IPS-11a (cell line): ENCODE data around the gene MIXL1.
"Not testable (repeated sequence)": the region's sequence is repeated elsewhere in the genome, so short reads cannot be mapped to it uniquely, and the experiment has no call there.

Experiments
- H3K4me3 ChIP-seq: one replicate; pipeline ENCODE4 v1.5.1; 2013; ENCODE audit warnings: low read depth, low read length, control low read depth

The MIXL1 gene

DNA sequence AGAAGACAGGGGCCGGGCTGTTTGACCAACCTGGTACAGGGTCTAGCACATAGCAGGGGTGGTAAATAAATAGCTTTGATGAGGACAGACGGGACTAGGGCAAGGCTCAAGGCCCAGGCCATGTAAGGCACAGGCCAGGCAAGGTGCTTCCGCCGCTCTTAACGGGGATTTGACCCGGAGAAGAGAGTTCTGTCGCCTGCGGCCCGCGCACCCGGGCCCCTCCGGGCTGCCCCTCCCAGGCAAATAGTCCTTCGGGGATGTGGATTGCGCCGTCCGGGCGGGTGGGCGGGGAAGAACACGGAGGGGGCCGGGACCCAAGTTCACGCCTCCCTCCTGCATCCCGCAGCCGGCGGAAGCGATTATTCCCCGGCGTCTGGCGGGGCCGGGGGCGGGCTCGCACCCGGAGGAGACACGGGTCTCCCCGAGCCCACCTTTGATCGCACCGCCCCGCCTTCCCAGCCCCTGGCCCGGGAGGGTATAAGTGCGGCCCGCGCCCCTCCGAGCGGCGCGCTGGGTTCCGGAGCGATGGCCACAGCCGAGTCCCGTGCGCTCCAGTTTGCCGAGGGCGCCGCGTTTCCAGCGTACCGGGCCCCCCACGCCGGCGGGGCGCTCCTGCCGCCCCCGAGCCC lies at the start of gene MIXL1:
Gene MIXL1, plus strand, starts transcription at position 508 of the 629 bp plus-strand sequence. Its CDS starts 18 bp downstream, at position 526.
- peak within 1 kb of the TSS; percentile 72 for H3K4me3 ChIP-seq

- H3K4me3 ChIP-seq: no peak overlapping the region
Measured at GRCh38 chr1:226176870-226177269, 46.6 kb upstream of the MIXL1 start.

DNA sequence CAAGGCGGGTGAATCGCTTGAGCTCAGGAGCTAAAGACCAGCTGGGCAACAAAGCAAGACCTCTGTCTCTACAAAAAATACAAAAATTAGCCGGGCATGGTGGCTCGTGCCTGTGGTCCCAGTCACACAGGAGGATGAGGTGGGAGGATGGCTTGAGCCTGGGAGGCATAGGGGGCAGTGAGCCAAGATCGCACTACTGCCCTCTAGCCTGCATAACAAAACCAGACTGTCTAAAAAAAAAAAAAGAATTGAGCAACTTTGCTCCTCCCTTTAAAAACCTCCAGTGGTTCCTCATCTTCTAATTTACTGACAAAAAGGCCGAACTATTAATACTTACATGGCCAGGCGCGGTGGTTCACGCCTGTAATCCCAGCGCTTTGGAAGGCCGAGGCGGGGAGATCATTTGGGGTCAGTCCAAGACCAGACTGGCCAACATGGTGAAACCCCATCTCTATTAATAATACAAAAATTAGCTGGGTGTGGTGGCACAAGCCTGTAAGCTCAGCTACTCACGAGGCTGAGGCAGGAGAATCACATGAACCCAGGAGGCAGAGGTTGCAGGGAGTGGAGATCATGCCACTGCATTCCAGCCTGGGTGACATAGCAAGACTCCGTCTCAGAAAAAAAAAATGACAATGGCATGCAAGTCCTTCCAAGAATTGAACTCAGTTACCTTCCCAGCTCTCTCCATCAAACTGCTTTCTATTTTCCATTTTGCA lies 41.3 kb upstream of the MIXL1 start:
- H3K4me3 ChIP-seq: no peak overlapping the region

- peak overlapping the region; percentile 81 for H3K4me3 ChIP-seq
Measured at GRCh38 chr1:226185141-226186036, 38.1 kb upstream of the MIXL1 start.

GRCh38 chr1:226186124-226187018 lies 37.1 kb upstream of the MIXL1 start, which contains the start of gene ACBD3:
Gene ACBD3, minus strand, starts transcription at chr1:226186741. Its CDS starts 66 bp downstream, at chr1:226186675.
- peak within 1 kb of the TSS; percentile 81 for H3K4me3 ChIP-seq

GRCh38 chr1:226187019-226187322 lies 36.5 kb upstream of the MIXL1 start:
- peak overlapping the region; percentile 81 for H3K4me3 ChIP-seq

DNA sequence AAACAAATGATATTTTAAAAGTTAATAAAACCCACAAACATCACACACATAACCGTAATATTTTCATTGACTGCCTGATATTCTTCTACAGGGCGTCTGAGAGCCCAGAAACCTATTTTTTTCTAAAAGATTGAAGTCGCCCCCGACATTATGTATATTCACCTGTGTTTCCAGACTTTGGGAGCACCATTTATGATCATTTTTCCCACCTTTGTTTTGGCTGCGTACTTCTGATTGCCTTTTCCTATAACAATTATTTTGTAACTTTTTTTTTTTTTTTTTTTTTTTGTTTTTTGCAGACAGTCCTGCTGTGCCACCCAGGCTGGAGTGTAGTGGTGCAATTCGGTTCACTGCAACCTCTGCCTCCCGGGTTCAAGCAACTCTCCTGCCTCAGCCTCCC lies 36.1 kb upstream of the MIXL1 start:
- peak overlapping the region; percentile 81 for H3K4me3 ChIP-seq

GRCh38 chr1:226195144-226195543 lies 28.3 kb upstream of the MIXL1 start:
- H3K4me3 ChIP-seq: no peak overlapping the region

DNA sequence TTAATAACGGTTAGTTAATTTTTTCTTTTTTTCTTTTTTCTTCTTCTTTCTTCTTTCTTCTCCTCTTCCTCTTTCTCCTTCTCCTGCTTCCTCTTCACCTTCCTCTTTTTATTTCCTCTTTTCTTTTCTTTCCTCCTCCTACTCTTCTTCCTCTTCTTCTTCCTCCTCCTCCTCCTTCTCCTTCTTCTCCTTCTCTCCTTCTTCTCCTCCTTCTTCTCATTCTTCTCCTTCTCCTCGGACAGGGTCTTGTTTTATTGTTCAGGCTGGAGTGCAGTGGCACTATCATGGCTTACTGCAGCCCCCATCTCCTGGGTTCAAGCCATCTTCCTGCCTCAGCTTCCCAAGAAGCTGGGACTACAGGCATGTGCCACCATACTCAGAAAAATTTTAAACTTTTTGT lies 23.5 kb upstream of the MIXL1 start:
- no peak overlapping the region for H3K4me3 ChIP-seq

- H3K4me3 ChIP-seq: no peak overlapping the region
Measured at GRCh38 chr1:226201029-226201593, 22.4 kb upstream of the MIXL1 start.

DNA sequence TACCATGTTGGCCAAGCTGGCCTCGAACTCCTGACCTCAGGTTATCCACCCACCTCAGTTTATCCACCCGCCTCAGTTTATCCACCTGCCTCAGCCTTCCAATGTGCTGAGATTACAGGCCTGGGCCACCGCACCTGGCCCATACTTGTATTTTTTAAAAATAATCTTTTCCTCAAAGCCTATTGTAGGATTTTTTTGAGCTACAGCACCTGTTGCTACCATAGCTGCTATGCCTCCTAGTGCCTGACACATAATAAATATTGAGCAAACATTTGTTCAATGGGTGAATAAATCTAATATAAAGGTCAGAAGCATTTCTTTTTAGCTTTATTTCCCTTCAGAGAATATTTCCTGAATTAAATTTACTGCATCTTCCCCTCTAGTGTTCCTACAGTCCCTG lies 21.2 kb upstream of the MIXL1 start:
- no peak overlapping the region for H3K4me3 ChIP-seq

DNA sequence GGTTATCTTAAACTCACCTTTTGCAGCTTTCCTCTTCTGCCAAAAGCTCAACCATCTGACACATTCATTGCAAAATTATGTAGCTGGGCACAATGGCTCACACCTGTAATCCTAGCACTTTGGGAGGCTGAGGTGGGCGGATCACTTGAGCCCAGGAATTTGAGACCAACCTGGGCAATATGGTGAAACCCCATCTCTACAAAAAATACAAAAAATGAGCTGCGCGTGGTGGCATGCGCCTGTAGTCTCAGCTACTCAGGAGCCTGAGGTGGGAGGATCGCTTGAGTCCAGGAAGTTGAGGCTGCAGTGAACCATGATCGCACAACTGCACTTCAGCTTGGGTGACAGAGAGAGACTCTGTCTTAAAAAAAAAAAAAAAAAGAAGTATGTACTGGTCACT lies 20.8 kb upstream of the MIXL1 start:
- H3K4me3 ChIP-seq: not testable (repeated sequence)

GRCh38 chr1:226203240-226203639 lies 20.2 kb upstream of the MIXL1 start:
- no peak overlapping the region for H3K4me3 ChIP-seq

DNA sequence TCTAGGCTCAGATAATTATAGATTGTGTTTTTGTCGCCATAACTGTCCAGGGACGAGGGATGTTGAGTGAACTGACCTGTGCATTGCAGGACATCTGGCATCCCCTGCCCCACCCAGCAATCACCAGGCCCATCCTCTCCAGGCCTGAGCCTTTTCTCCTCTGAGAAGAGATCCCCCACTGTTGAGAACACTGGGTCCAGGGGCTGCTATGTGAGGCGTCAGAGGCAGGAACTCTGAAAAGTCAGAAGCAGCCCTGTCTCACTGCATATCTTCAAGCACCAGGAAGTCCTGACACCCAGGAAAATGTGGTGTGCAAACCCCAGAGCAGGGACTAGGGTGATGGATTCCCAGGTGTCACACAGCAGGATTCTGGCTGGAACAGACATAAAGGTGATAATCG lies 19.8 kb upstream of the MIXL1 start:
- no peak overlapping the region for H3K4me3 ChIP-seq

- no peak overlapping the region for H3K4me3 ChIP-seq
Measured at GRCh38 chr1:226204198-226204597, 19.3 kb upstream of the MIXL1 start.

DNA sequence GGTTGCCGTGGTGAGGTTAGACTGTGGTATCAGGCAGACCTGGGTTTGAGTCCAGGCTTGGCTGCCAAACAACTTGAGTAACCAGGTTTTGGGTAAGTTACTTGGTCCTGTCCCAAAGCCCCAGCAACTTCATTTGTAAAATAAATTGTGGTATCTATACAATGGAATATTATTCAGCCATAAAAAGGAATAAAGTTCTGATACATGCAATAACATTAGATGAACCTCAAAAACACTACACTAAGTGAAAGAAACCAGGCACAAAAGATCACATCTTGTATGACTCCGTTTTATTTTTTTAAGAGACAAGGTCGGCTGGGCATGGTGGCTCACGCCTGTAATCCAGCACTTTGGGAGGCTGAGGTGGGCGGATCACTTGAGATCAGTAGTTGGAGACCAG lies 16.4 kb upstream of the MIXL1 start:
- H3K4me3 ChIP-seq: no peak overlapping the region

DNA sequence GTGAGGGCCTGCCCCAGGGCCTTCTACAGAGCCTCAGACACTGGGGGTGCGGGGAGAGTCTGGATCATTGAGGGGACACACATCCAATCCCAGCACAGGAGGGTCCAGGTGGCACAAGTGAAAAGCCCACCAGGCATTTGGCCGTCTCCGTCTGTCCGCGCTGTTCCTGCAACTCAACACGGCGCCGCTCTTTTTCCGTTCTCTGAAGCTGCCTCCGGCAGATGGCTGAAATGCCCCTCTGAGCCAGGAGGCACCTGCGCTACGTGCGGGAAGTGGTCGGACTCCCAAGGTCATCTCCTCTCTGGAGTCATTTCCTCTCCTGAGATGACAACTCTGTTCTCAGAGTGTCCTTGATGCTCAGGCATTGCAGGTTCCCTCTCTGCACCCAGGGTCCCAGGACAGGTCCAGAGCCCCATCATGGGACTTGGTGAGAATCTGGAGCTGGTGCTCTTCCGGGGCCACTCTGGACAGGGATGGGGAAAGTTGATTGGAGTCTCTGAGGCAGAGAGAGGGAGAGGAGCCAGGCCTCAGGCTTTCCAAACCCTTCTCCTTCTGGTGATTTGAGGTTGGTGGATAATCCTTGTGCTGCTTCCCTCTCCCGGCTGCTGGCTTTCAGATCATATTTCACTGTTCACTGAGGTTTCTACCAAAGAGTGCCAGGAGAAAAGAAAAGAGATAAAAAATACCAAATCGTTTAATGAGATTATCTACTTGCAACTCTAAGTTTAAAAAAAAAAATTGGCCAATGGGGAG lies 14.0 kb upstream of the MIXL1 start:
- no peak overlapping the region for H3K4me3 ChIP-seq

- no peak overlapping the region for H3K4me3 ChIP-seq
Measured at GRCh38 chr1:226210571-226211176, 12.8 kb upstream of the MIXL1 start.

DNA sequence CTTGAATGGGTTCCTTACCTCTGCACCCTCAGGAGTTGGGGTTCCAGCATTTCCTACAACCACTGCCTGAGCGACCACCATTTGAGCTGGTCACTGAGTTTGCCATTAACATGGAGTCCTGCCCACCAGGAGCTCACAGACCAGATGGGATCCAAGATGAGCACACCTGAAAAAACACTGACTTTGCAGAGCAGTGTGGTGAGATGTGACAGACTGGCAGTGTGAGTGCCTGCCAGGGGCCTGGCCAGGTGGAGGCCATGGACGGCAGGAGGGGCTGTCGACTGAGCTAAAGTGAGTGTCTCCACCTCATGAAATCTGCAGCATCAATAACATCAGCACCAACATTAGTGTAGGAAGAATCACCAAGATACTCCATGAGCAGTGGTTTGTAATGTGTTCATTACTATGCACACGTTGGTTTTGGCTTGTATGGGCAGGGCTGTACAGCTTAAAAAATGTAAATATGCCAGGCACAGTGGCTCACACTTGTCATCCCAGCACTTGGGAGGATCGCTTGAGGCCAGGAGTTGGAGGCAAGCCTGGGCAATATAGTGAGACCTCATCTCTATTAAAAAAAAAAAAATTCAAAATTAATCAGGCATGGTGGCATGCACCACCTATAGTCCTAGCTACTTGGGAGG lies 12.2 kb upstream of the MIXL1 start:
- no peak overlapping the region for H3K4me3 ChIP-seq
